ENCODE results near the gene RNF144A.

Gene RNF144A

GRCh38 chr2:6931753-6932152, 14.5 kb downstream of the RNF144A start:
- Histone ChIP-seq H3K4me2 (ENCODE audit: low read depth, low read length, poor library complexity, severe bottlenecking) (no peak overlapping the region), H3K9me2 (replicated peaks; ENCODE audit: low read depth, low read length) (no peaks in the 10 kb centered on the region), H3K27me3 (ENCODE audit: insufficient read depth, low read length, poor library complexity, severe bottlenecking) (no peaks in the 10 kb centered on the region), H3F3A (ENCODE audit: low read depth) (no peaks in the 10 kb centered on the region), H3K9ac (ENCODE audit: low read depth, low read length, poor library complexity, severe bottlenecking) (no peak overlapping the region), H3K4me3 (ENCODE audit: low read length, poor library complexity, severe bottlenecking) (no peak overlapping the region), H3K79me2 (ENCODE audit: insufficient read depth, low read length) (peaks cover 6% of the 10 kb centered on the region; the same call in 1 of the 2 replicates), H3K4me1 (ENCODE audit: insufficient read depth, low read length, poor library complexity, severe bottlenecking) (peaks cover 10% of the 10 kb centered on the region), H3K9me3 (ENCODE audit: insufficient read depth, low read depth, low read length) (no peaks in the 10 kb centered on the region), H3K36me3 (ENCODE audit: insufficient read depth, low read length) (no peaks in the 10 kb centered on the region), H2AFZ (ENCODE audit: low read length) (no peak overlapping the region), H4K20me1 (ENCODE audit: insufficient read depth, low read length, poor library complexity, severe bottlenecking) (peaks cover 1% of the 10 kb centered on the region)
- TF ChIP-seq EZH2phosphoT487 (IDR thresholded peaks at IDR 0.05; ENCODE audit: borderline replicate concordance): no peak
- TF ChIP-seq CTCF (conservative IDR thresholded peaks at IDR 0.05; ENCODE audit: low read length): no peak

GRCh38 chr2:6932206-6932605, 15.0 kb downstream of the RNF144A start:
- Histone ChIP-seq H3K36me3 (ENCODE audit: insufficient read depth, low read length) (no peaks in the 10 kb centered on the region), H3K27me3 (ENCODE audit: insufficient read depth, low read length, poor library complexity, severe bottlenecking) (no peaks in the 10 kb centered on the region), H3K9ac (ENCODE audit: low read depth, low read length, poor library complexity, severe bottlenecking) (no peak overlapping the region), H3K4me1 (ENCODE audit: insufficient read depth, low read length, poor library complexity, severe bottlenecking) (peaks cover 14% of the 10 kb centered on the region), H2AFZ (ENCODE audit: low read length) (no peak overlapping the region), H3F3A (ENCODE audit: low read depth) (no peaks in the 10 kb centered on the region), H4K20me1 (ENCODE audit: insufficient read depth, low read length, poor library complexity, severe bottlenecking) (no peaks in the 10 kb centered on the region), H3K79me2 (ENCODE audit: insufficient read depth, low read length) (peaks cover 6% of the 10 kb centered on the region; the same call in 1 of the 2 replicates), H3K4me2 (ENCODE audit: low read depth, low read length, poor library complexity, severe bottlenecking) (no peak overlapping the region), H3K4me3 (ENCODE audit: low read length, poor library complexity, severe bottlenecking) (no peak overlapping the region), H3K9me2 (replicated peaks; ENCODE audit: low read depth, low read length) (no peaks in the 10 kb centered on the region), H3K9me3 (ENCODE audit: insufficient read depth, low read depth, low read length) (no peaks in the 10 kb centered on the region)
- TF ChIP-seq CTCF (conservative IDR thresholded peaks at IDR 0.05; ENCODE audit: low read length): no peak
- TF ChIP-seq EZH2phosphoT487 (IDR thresholded peaks at IDR 0.05; ENCODE audit: borderline replicate concordance): no peak

GRCh38 chr2:6932828-6933227, 15.6 kb downstream of the RNF144A start:
- H3F3A ChIP-seq (ENCODE audit: low read depth): no peaks in the 10 kb centered on the region
- H3K4me2 ChIP-seq (ENCODE audit: low read depth, low read length, poor library complexity, severe bottlenecking): no peak overlapping the region
- no peaks in the 10 kb centered on the region for H3K9me2 ChIP-seq (replicated peaks; ENCODE audit: low read depth, low read length)
- no peak overlapping the region for H2AFZ ChIP-seq (ENCODE audit: low read length)
- no peak overlapping the region for H3K9ac ChIP-seq (ENCODE audit: low read depth, low read length, poor library complexity, severe bottlenecking)
- peaks cover 20% of the 10 kb centered on the region for H3K4me1 ChIP-seq (ENCODE audit: insufficient read depth, low read length, poor library complexity, severe bottlenecking)
- peaks cover 6% of the 10 kb centered on the region; the same call in 1 of the 2 replicates for H3K79me2 ChIP-seq (ENCODE audit: insufficient read depth, low read length)
- H3K4me3 ChIP-seq (ENCODE audit: low read length, poor library complexity, severe bottlenecking): no peak overlapping the region
- H3K27me3 ChIP-seq (ENCODE audit: insufficient read depth, low read length, poor library complexity, severe bottlenecking): no peaks in the 10 kb centered on the region
- TF ChIP-seq EZH2phosphoT487 (IDR thresholded peaks at IDR 0.05; ENCODE audit: borderline replicate concordance): no peak
- no peak for TF ChIP-seq CTCF (conservative IDR thresholded peaks at IDR 0.05; ENCODE audit: low read length)
- H3K9me3 ChIP-seq (ENCODE audit: insufficient read depth, low read depth, low read length): no peaks in the 10 kb centered on the region
- no peaks in the 10 kb centered on the region for H3K36me3 ChIP-seq (ENCODE audit: insufficient read depth, low read length)
- H4K20me1 ChIP-seq (ENCODE audit: insufficient read depth, low read length, poor library complexity, severe bottlenecking): no peaks in the 10 kb centered on the region
